Choroid plexus epithelial cell (primary cell): ENCODE data around the gene IFNA5.

Experiments
- DNase-seq: peaks from one replicate; pipeline ENCODE4 v3.0.0-alpha.2; 2010; ENCODE audit warnings: low read depth
- H3K4me3 ChIP-seq: 2 replicates; pipeline ENCODE4 v1.5.1; 2011; ENCODE audit warnings: low read depth, mild to moderate bottlenecking, control low read depth, low read length, moderate library complexity
- TF ChIP-seq, protein P1 (sequence below): conservative IDR thresholded peaks from 2 replicates; pipeline ENCODE4 v1.5.1; 2011; ENCODE audit warnings: low read depth, mild to moderate bottlenecking, control low read depth, inconsistent platforms, low read length, moderate library complexity

The IFNA5 gene

DNA sequence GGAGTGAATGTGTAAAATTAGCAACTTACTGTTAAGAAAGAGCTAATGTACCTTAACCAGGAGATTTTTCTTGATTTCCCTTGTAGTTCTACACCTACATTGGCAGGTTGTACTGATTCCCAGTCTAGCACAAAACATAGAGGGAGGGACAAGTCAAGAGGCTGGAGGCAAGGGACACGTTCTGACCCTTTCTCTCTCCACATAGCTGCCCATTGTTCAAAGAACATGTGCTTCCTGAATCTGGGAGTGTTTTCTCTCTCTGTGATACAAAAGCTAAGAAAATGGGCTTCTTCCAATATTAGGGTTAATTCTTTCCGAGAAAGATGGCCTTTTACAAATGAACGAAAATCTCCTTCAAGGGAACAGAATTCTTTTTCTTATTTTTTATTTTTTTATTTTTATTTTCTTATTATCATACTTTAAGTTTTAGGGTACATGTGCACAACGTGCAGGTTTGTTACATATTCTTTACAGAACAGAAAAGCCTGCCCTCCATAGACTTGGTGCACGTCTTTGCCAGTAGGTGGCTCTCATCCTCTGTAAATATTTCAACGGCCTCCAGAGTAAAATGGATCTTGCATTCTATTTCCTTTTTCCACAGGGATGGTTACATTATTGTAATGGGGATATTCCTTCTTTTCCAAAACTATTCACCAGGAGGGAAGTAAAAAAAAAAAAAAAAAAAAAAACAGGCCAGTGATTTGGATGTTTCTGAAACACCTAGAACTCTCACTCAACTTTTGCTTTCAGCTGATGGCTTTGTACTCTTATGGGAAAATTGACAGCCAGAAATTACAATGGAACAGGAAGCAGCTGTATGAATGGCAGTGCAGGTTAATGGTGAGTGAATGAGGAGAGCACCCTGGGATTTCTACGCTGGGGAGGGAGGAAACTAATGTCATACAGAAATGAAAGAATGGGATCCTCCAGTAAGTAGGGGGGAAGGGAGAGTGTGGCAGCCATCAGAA, 13.1 kb upstream of the IFNA5 start:
- TF ChIP-seq, protein P1, sequence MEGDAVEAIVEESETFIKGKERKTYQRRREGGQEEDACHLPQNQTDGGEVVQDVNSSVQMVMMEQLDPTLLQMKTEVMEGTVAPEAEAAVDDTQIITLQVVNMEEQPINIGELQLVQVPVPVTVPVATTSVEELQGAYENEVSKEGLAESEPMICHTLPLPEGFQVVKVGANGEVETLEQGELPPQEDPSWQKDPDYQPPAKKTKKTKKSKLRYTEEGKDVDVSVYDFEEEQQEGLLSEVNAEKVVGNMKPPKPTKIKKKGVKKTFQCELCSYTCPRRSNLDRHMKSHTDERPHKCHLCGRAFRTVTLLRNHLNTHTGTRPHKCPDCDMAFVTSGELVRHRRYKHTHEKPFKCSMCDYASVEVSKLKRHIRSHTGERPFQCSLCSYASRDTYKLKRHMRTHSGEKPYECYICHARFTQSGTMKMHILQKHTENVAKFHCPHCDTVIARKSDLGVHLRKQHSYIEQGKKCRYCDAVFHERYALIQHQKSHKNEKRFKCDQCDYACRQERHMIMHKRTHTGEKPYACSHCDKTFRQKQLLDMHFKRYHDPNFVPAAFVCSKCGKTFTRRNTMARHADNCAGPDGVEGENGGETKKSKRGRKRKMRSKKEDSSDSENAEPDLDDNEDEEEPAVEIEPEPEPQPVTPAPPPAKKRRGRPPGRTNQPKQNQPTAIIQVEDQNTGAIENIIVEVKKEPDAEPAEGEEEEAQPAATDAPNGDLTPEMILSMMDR, result peak; percentile 79
- peak; percentile 71 for DNase-seq
- H3K4me3 ChIP-seq, result no peak overlapping the region

DNA sequence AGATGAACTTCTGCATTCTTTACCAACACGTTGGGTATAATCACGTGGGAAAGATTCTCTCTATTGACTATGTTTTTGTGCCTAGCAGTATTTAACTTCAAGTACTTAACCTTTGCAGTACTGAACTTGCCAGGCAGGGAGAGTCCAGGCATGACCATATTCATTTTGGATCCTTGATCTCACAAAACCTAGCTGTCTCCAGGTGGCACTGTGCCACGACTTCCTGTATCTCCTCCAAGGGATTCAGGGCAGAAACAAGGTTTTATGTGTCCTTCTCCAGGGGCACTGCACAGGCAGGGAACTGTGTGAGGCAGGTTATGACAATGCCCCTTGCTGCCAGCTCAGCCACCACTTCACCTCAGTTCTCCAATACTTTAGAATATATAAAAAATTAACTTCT, 11.7 kb upstream of the IFNA5 start:
- H3K4me3 ChIP-seq, result no peak overlapping the region
- TF ChIP-seq, protein P1, result no peak
- no peak for DNase-seq

DNA sequence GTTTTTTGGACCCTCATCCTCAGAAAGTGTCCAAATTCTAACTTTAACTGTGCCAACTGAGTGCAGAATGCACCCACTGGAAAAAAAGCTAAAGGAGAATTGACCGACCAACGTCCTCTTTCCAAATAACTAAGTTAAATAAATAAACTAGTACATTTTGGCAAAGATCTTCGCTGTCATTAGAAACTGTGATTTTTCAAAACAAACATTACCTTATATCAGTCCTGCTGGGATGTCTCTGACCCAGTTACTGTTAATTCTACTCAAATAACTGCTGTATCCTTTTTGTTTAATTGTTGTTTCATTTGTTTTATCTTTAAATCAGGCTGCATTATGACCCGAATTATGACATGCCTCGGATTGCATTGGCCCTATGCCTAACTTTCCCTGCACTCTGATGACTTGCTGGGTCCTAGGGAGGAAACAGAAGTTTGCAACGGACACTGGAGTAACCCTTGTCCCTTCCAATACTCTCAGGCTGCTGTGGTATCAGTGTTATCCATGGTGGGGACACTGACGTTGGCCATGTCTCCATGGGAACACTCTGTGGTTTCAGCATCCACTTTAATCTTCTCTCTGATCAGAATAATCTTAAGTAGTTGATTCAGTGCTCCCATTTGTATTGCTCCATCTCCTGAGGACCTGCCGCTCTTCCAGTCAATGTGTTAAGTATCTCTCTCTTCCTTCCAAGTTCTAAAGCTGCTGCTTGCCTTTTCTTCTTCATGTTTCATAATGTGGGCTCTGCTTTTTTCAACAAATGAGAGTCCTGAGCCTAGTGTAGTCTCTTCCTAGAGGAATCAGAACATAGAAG, 11.1 kb upstream of the IFNA5 start:
- no peak for DNase-seq

DNA sequence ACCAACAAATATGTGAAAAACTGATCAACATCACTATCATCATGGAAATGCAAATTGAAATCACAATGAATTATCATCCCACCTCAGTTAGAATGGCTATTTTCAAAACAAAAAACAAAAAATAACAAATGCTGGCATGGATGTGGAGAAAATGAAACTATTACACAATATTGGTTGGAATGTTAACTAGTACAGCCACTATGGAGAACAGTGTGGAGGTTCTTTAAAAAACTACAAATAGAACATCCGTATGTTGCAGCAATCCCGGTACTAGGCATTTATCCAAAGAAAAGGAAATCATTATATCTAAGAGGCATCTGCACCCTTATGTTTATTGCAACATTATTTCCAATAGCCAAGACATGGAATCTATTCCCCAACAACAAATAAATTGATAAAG, 9.0 kb upstream of the IFNA5 start:
- TF ChIP-seq, protein P1, result no peak
- no peak overlapping the region for H3K4me3 ChIP-seq
- no peak for DNase-seq

More for the DNA sequence above, 11.1 kb upstream of the IFNA5 start:
- H3K4me3 ChIP-seq, result no peak overlapping the region
- TF ChIP-seq, protein P1, result no peak

DNA sequence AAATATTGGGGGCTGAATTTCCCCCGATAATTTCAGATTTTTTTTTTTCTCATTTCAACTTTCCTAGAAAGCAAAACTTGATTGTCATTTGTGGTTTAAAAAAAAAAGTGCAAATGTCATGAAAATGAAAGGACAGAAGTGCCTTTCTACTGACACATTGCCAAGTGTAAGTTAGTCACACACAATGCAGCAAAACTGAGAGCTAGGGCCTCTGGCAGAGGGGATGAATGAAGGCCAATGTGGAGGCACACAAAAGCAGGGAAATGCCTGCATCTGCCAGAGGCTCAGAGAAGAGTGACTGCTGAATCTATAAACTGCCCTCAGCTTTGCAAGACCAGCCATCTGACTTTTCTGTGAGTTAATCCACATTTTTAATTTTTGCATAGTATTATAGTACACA, 6.8 kb upstream of the IFNA5 start:
- no peak for DNase-seq

DNA sequence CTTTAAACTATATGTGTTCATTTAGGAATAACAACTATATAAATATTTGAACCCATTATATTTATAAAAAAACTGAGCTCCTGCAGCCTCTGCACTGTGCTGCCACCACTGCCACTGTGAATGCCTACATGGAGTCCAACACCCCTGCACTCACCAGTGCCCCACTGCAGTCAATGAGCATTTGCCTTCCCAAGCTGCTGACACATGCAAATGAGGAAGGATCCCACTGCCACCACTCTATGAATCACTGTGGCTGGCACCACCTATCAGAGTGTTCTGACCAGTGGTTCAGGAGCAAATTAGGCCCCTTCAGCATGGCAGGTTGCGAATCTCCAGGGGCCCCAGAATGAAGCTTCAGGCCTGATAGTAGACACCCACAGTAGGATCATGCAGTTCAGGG, 9.1 kb downstream of the IFNA5 start:
- TF ChIP-seq, protein P1, result no peak
- no peak overlapping the region for H3K4me3 ChIP-seq
- DNase-seq, result no peak

More for the DNA sequence above, 6.8 kb upstream of the IFNA5 start:
- no peak overlapping the region for H3K4me3 ChIP-seq
- TF ChIP-seq, protein P1, result no peak
